Dermis microvascular lymphatic vessel endothelial cell (primary cell): ENCODE results near the gene LRRC26. TPM values are rescaled to one million over a fixed set of nuclear protein-coding genes. Genes with fewer than 3 reads are reported as not detected.

Experiments used
- total RNA-seq: library from RNA; depleted of rRNA; stranded (reverse); fragments of >200 nt; gene quantifications from 2 replicates; pipeline ENCODE4 v1.2.1, GENCODE V29; 2014

The LRRC26 gene
- total RNA-seq, 1 donor from 2014 or later, result not detected

Other genes with a start within 250 kb of the LRRC26 start
- gene FBXW5, start 225.3 kb downstream of the LRRC26 start, total RNA-seq, result 130 and 218 TPM in 2 replicates
- gene C8G, start 224.8 kb downstream of the LRRC26 start, total RNA-seq, result 0.51 and 0.77 TPM in 2 replicates
- gene LCN12, start 217.8 kb downstream of the LRRC26 start, total RNA-seq, result not detected in 2 replicates
- gene PTGDS, start 192.5 kb downstream of the LRRC26 start, total RNA-seq, result 0.13 and 0.25 TPM in 2 replicates
- gene LCNL1, start 187.1 kb downstream of the LRRC26 start, total RNA-seq, result not detected in 2 replicates
- 6.7 and 8.5 TPM in 2 replicates for gene PAXX, start 177.6 kb downstream of the LRRC26 start, total RNA-seq
- not detected in 2 replicates for gene CLIC3, start 173.5 kb downstream of the LRRC26 start, total RNA-seq
- 4.5 and 9.9 TPM in 2 replicates for gene ABCA2, start 141.8 kb downstream of the LRRC26 start, total RNA-seq
- gene FUT7, start 138.0 kb downstream of the LRRC26 start, total RNA-seq, result not detected in 2 replicates
- gene NPDC1, start 123.9 kb downstream of the LRRC26 start, total RNA-seq, result 10.0 and 14.4 TPM in 2 replicates
- not detected in 2 replicates for gene ENTPD2, start 116.0 kb downstream of the LRRC26 start, total RNA-seq
- 5.1 and 10.3 TPM in 2 replicates for gene SAPCD2, start 99.5 kb downstream of the LRRC26 start, total RNA-seq
- 12.8 and 30.1 TPM in 2 replicates for gene UAP1L1, start 92.5 kb downstream of the LRRC26 start, total RNA-seq
- gene MAN1B1, start 83.1 kb downstream of the LRRC26 start, total RNA-seq, result 42.7 and 56.8 TPM in 2 replicates
- 66.8 and 112 TPM in 2 replicates for gene DPP7, start 55.3 kb downstream of the LRRC26 start, total RNA-seq
- gene GRIN1, start 30.9 kb downstream of the LRRC26 start, total RNA-seq, result 0.13 TPM in 1 of 2 replicates, not detected in the other
- gene TMEM210, start 2.0 kb upstream of the LRRC26 start, total RNA-seq, result not detected in 2 replicates
- 15.1 and 22.1 TPM in 2 replicates for gene ANAPC2, start 18.5 kb upstream of the LRRC26 start, total RNA-seq
- 90.5 and 93.1 TPM in 2 replicates for gene SSNA1, start 18.6 kb upstream of the LRRC26 start, total RNA-seq
- 3.3 and 4.4 TPM in 2 replicates for gene TPRN, start 30.7 kb upstream of the LRRC26 start, total RNA-seq
- 19.8 and 25.7 TPM in 2 replicates for gene TMEM203, start 35.6 kb upstream of the LRRC26 start, total RNA-seq
- 2.4 and 3.2 TPM in 2 replicates for gene NDOR1, start 35.6 kb upstream of the LRRC26 start, total RNA-seq
- under 0.01 and 0.13 TPM in 2 replicates for gene RNF208, start 52.2 kb upstream of the LRRC26 start, total RNA-seq
- 0.13 and 0.25 TPM in 2 replicates for gene CYSRT1, start 55.1 kb upstream of the LRRC26 start, total RNA-seq
- under 0.01 TPM in 1 of 2 replicates, not detected in the other for gene RNF224, start 57.5 kb upstream of the LRRC26 start, total RNA-seq
- gene SLC34A3, start 60.9 kb upstream of the LRRC26 start, total RNA-seq, result not detected in 2 replicates
- 127 and 144 TPM in 2 replicates for gene TUBB4B, start 71.2 kb upstream of the LRRC26 start, total RNA-seq
- not detected in 2 replicates for gene STPG3, start 81.2 kb upstream of the LRRC26 start, total RNA-seq
- 55.4 and 56.7 TPM in 2 replicates for gene NELFB, start 85.3 kb upstream of the LRRC26 start, total RNA-seq
- 23.5 and 31.4 TPM in 2 replicates for gene TOR4A, start 107.7 kb upstream of the LRRC26 start, total RNA-seq
- gene NRARP, start 132.2 kb upstream of the LRRC26 start, total RNA-seq, result 36.6 and 52.0 TPM in 2 replicates